Measurements from ENCODE around the gene ARL3.

ARL3 gene

GRCh38 chr10:102633287-102633686, 80.9 kb downstream of the ARL3 start:
- DNase-seq: peak; percentile 82

- peak; percentile 68 for DNase-seq
Measured at GRCh38 chr10:102632394-102633111, 81.6 kb downstream of the ARL3 start.

- DNase-seq: no peak
Measured at GRCh38 chr10:102631525-102632393, 82.4 kb downstream of the ARL3 start.

GRCh38 chr10:102630663-102631062, 83.5 kb downstream of the ARL3 start:
- DNase-seq: no peak

GRCh38 chr10:102629661-102630614, 84.3 kb downstream of the ARL3 start:
- no peak for DNase-seq

- DNase-seq: no peak
Measured at GRCh38 chr10:102628451-102628911, 85.7 kb downstream of the ARL3 start.

GRCh38 chr10:102627736-102628293, 86.4 kb downstream of the ARL3 start:
- no peak for DNase-seq

- DNase-seq: no peak
Measured at GRCh38 chr10:102627291-102627735, 86.9 kb downstream of the ARL3 start.

- no peak for DNase-seq
Measured at GRCh38 chr10:102626026-102626685, 88.0 kb downstream of the ARL3 start.

- DNase-seq: no peak
Measured at GRCh38 chr10:102624751-102625645, 89.2 kb downstream of the ARL3 start.

- DNase-seq: no peak
Measured at GRCh38 chr10:102624094-102624493, 90.1 kb downstream of the ARL3 start.

Data from GDM1 (cell line).